Activated CD8-positive, alpha-beta memory T cell treated with anti-CD3 and anti-CD28 coated beads for 24 hours (primary cell): Measurements from ENCODE around the gene FAM118B.

Experiments
- DNase-seq: peaks from one replicate; pipeline ENCODE4 v3.0.0-alpha.2; 2020

The FAM118B gene

GRCh38 chr11:126186708-126187529 is 24.7 kb upstream of the FAM118B start:
- no peak for DNase-seq

DNA sequence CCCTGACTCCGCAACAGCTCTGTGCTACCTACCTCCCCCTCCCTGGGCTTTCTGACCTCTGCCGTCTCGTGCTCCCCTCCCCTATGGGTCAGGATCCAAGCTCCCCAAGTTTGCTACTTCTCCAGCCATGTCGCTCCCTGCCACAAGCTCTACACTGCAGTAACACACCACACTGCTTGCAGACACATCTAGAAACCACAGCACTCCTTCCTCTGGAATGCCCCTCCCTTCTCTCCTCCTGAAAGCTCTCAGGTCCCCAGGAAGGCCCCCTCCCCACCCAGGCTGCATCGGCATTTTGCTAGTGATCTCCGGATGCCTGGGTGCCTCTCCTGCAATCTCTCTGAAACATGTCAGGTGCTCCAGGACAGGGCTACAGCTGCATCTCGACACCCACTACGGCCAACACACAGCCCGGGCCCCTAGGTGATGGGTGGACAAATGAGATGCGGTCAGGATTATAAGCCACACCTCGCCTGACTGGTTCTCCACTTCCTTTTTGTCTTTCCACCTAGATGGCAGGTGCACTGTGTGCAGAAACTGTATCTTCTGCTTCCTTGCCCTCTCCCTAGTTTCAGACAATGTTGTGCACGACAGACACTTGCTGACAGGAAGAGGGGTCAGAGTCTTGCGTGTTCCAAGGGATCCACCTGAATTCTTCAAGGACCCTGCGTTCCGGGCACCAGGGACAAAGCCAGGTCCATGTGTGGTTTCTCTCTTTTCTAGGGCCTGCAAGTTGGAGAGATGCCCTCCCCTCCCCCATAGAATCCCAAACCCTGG is 23.1 kb upstream of the FAM118B start:
- no peak for DNase-seq

DNA sequence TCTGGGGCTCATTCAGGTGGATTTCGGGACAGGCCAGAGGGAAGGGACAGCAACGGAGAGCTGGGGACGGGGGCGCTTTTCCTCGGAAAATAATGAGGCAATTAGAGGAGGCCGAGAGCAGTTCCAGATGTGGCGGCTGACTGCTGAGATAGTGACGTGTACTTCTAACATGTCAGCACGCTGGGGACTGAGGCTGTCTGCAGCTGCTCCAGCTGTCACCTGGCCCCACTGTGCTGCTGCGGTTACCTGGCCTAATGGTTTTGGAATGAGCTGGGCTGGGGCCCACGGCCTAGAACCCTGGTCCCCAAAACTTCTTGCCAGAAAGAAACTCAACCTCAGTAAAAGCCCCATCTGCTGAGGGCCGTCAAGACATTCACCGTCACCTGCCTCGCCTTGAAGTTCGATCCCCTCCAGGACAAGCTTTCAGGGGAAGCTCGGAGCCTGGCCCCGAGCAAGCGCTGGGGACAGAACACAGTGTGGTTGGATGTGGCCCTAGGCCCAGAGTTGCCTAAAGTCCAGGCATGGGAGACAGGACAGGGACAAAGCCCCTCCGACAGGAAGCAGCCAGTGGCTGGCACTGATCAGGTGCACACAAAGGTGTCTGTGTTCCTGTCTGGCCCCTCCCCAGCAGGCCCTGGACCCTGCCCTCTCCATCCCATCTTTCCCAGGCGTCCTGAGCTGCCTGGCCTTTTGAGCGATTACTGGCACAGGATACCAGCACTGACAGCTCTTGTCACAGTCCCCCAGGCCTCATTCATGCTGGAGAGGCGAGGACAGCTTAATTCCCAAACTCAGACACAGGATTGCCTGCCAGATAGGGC is 22.3 kb upstream of the FAM118B start:
- DNase-seq = no peak

GRCh38 chr11:126190792-126191191 is 20.8 kb upstream of the FAM118B start:
- DNase-seq = no peak

DNA sequence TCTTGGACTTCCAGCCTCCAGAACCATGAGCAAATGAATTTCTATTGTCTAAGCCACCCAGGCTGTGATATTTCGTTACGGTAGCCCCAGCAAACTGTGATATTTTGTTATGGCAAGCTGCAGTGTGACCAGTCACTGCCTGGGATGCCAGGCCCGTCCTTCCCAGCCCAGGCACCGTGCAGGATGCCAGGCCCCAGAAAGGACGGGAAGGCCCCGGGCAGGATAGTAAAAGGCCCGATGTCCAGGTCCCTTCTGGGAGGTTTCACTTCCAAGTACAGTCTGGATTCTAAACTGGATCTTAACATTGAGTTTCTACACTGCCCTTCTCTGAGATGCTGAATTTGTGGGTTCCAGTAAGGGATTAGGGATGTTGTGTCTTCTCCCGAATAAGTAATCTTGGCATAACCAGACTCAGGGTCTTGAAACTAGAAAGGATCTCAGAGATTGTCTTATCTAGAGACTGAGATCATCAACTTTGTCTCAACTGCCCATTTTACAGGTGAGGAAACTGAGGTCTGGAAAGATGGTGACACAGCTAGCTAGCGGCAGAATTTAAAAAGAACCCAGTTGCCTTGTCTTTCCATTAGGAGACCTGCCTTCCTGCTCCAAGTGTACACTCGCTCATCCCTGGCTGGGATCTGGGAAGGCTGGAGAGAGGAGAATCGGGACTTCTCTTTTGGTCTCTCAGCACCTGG is 20.1 kb upstream of the FAM118B start:
- DNase-seq = no peak

- DNase-seq = no peak
Measured at GRCh38 chr11:126192361-126192760, 19.2 kb upstream of the FAM118B start.

- no peak for DNase-seq
Measured at GRCh38 chr11:126193038-126193478, 18.5 kb upstream of the FAM118B start.

- DNase-seq = no peak
Measured at GRCh38 chr11:126194121-126194543, 17.4 kb upstream of the FAM118B start.

DNA sequence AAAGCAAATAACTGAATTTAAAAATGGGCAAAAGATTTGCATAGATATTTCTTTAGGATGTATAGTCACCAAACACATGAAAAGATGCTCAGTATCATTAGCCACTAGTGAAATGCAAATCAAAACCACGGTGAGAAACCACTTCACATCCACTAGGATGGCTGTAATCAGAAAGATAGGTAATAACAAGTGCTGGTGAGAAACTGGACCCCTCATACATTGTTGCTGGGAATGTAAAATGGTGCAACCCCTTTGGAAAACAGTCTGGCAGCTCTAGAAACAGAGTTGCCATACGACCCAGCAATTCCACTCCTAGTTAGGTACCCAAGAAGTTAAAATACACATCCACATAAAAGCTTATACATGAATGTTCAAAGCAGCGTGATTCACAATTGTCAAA is 16.5 kb upstream of the FAM118B start:
- no peak for DNase-seq

GRCh38 chr11:126197277-126197939 is 14.2 kb upstream of the FAM118B start:
- DNase-seq = no peak

GRCh38 chr11:126198648-126199047 is 12.9 kb upstream of the FAM118B start:
- DNase-seq = no peak

- no peak for DNase-seq
Measured at GRCh38 chr11:126202646-126203359, 8.8 kb upstream of the FAM118B start.

- DNase-seq = no peak
Measured at GRCh38 chr11:126205359-126205758, 6.2 kb upstream of the FAM118B start.

- DNase-seq = no peak
Measured at GRCh38 chr11:126207896-126208295, 3.7 kb upstream of the FAM118B start.

DNA sequence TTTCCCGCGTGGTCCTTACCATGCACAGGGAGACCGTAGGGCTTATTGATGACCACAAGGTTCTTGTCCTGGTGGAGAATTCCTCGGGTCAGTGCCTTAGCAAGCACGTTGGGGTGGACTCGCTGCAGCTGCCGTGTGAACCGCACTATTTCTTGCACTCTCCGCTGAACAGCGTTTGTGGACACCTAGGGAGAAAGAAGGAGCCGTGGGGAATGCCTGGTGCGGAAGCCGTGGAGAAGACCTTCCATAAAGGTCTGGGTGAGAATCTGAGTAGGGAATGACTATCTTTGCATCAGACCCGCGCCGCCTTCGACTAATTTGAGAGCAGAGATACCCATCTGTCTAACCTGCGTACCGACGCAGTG is 729 bp upstream of the FAM118B start:
- no peak for DNase-seq

GRCh38 chr11:126212089-126212660 is 593 bp downstream of the FAM118B start:
- DNase-seq = no peak

GRCh38 chr11:126214441-126214840 is 2.9 kb downstream of the FAM118B start:
- DNase-seq = no peak

DNA sequence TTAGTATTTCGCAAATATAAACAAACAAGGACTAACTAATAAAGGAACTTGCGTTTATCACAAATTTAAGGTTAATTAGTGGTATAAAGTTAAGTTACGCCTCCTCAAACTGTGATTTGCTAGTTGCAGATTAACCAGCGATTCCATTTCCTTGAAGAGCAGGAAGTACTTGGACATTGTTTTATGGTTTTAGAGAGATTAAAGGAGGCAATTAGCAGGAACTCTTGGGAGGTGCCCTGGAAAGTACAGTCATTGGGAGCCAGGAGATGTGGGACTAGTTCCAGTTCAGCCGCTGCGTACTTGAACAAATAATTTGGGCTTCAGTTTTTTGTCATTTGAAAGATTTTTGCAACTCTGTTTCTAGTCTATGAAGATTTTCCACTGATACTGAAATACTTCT is 3.3 kb downstream of the FAM118B start:
- DNase-seq = no peak

DNA sequence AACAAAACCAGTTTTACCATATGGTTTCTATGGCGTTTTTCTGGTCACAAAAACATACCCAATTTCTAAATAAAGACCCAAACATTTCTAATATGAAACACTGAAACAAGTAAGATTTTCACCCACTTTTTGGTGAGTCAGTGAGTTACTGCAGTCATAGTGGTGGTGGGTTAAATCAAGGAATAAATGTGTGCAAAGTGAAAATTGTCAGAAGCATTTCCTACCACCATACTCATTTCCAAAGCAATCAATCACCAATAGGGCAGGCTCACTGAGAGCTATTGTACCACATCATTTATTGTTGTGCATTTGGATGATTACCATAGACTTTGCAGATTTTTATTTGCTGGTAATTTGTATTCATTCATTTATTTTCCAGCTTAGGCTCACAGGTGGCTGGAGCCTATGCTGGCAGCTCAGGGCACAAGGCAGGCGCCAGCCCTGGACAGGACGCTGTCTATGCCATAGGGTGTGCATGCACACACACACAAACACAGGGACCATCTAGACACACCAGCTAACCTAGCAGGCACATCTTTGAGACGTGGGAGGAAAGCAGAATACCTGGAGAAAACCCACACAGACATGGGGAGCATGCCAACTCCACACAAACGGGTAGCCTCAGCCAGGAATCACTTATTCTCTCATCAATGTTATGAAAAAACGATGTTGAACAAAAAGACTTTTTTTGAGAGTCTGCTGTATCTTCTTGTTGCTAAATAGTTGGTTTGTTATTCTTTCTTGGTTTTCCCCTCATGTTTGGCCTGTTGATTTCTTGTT is 5.1 kb downstream of the FAM118B start:
- DNase-seq = no peak

GRCh38 chr11:126217491-126217890 is 5.9 kb downstream of the FAM118B start:
- no peak for DNase-seq
